Right lobe of liver (tissue), 6 donors: ENCODE data around the gene GPS1. TPM values are rescaled to one million over a fixed set of nuclear protein-coding genes. Genes with fewer than 3 reads are reported as not detected.

Source experiments
- ATAC-seq, 4 donors: fragments of 200-7000 bp; cut with Tn5 transposase; one replicate each; pipeline ENCODE4 v1.9.1; 2020; ENCODE audit warnings: mild to moderate bottlenecking in 4 of 4, moderate library complexity in 4 of 4
- DNase-seq, 3 donors: peaks; one replicate each; pipeline ENCODE4 v3.0.0-alpha.2; 2020
- H3K27ac ChIP-seq, 3 donors: fragments of 200-600 bp; one replicate each; pipeline ENCODE4 v1.8.0; 2022
- H3K27me3 ChIP-seq, 2 donors: fragments of 200-600 bp; one replicate each; pipeline ENCODE4 v1.8.0; 2022
- H3K36me3 ChIP-seq, 4 donors: fragments of 200-600 bp; sonication (generic) in 1 of 4; one replicate each; pipeline versions ENCODE4 v1.5.1 to v1.8.0; 2017 to 2022; ENCODE audit warnings: control low read depth in 1 of 4
- H3K4me1 ChIP-seq, 4 donors: fragments of 200-600 bp; sonication (generic) in 1 of 4; one replicate each; pipeline versions ENCODE4 v1.5.1 to v1.8.0; 2017 to 2022; ENCODE audit warnings: control low read depth in 1 of 4
- H3K4me3 ChIP-seq, 3 donors: fragments of 200-600 bp; one replicate each; pipeline ENCODE4 v1.8.0; 2022
- H3K9me3 ChIP-seq, 4 donors: fragments of 200-600 bp; sonication (generic) in 1 of 4; one replicate each; pipeline versions ENCODE4 v1.5.1 to v1.8.0; 2017 to 2022; ENCODE audit warnings: control low read depth in 1 of 4
- POLR2A ChIP-seq: fragments of 450-650 bp; IDR thresholded peaks from one replicate; pipeline ENCODE4 v1.6.1; 2017; ENCODE audit warnings: antibody characterized with exemption, mild to moderate bottlenecking
- WGBS: methylation state at CpG from one replicate; pipeline ENCODE4 v1.1.6; 2018; ENCODE audit warnings: low coverage, low lambda C conversion rate; ENCODE audit not compliant: insufficient coverage; ENCODE audit errors: missing lambda C conversion rate; 5-methylcytosine and 5-hydroxymethylcytosine counted together
- intact Hi-C, 2 donors: fragments of 100-400 bp; cut with DNase I; formaldehyde crosslinking; loops; one replicate each; pipeline versions ENCODE4 v1.11.2 to v1.14.1; 2022
- total RNA-seq, 6 experiments: library from RNA; depleted of rRNA in 2 of 6; stranded (reverse); fragments of >200 nt in 2 of 6; fragmentation: NEBNext Ultra II Directional in 3 of 6; extraction: Animal tissue kit (Norgen Biotek cat#: 25700) in 3 of 6; gene quantifications; one replicate each; pipeline versions ENCODE4 v1.1.0 to v1.2.4, GENCODE V29; 2016 to 2023
- TF ChIP-seq, protein P1 (sequence below), 4 donors: fragments of 200-600 bp in 3 of 4; fragments of 450-650 bp in 1 of 4; IDR thresholded peaks; one replicate each; pipeline versions ENCODE4 v1.5.1 to v1.8.0; 2016 to 2022; ENCODE audit warnings: antibody characterized with exemption in 4 of 4, mild to moderate bottlenecking in 2 of 4
- donor health status: DM: no; HTN: yes; CAD: no.
- donor health status: DM: no; HTN: no; CAD: no.
- donor health status: DM: no; HTN: no; CAD: no.
- donor health status: DM: no; HTN: yes; CAD: no.
- donor health status: DM: no; HTN: yes; CAD: no.

Gene GPS1
- total RNA-seq, 6 experiments from 2014 or later, result 46.5 to 93.5 (median 62.1) TPM

DNA sequence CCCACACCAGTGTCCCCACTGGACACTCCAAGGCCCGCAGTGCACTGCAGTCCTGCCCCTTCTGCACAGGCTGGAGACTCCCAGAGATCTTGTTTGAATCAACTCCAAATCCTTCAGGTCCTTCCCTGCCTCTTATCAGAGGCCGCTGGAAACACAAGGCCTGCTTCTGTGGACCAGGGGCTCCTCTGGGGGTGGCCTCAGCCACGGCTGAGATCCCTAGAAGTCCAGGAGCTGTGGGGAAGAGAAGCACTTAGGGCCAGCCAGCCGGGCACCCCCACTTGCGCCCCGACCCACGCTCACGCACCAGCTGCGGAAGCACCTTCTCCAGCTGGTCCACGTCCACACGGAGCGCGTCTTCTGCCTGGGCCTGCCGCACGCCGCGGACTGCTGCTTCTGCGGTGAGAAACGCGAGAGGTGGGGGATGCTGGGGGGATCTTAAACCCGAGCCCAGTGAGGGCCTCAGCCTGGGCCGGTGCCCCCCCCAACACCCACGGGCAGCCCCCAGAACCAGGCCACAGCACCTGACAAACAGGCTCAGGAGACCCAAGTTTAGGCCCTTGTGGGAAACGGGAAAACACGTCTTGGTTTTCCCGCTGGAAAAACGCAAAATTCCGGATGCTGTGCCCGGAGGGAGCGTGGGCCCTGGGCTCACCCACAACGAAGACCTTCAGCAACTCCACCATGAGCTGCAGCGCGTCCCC, 32.6 kb upstream of the GPS1 start:
- Histone ChIP-seq H3K4me3 (no peak overlapping the region), H3K9me3 (no peaks in the 10 kb centered on the region), H3K4me1 (peaks cover 0 to 24% (median 6%) of the 10 kb centered on the region in 4 donors), H3K27me3 (no peaks in the 10 kb centered on the region), H3K36me3 (peaks cover 0 to 8% (median 0%) of the 10 kb centered on the region in 4 donors), H3K27ac (no peak overlapping the region)
- ATAC-seq (no peak), DNase-seq (no peak)
- TF ChIP-seq, protein P1, sequence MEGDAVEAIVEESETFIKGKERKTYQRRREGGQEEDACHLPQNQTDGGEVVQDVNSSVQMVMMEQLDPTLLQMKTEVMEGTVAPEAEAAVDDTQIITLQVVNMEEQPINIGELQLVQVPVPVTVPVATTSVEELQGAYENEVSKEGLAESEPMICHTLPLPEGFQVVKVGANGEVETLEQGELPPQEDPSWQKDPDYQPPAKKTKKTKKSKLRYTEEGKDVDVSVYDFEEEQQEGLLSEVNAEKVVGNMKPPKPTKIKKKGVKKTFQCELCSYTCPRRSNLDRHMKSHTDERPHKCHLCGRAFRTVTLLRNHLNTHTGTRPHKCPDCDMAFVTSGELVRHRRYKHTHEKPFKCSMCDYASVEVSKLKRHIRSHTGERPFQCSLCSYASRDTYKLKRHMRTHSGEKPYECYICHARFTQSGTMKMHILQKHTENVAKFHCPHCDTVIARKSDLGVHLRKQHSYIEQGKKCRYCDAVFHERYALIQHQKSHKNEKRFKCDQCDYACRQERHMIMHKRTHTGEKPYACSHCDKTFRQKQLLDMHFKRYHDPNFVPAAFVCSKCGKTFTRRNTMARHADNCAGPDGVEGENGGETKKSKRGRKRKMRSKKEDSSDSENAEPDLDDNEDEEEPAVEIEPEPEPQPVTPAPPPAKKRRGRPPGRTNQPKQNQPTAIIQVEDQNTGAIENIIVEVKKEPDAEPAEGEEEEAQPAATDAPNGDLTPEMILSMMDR (IDR thresholded peaks at IDR 0.05), result no peak
- TF ChIP-seq POLR2A, result no peak
- 75% methylated on average over 4 of the region's 33 CpGs for WGBS
- intact Hi-C loops, result loop anchor here (5.0 to 10.0 kb wide), 3 partner anchors 57 to 134 kb away; partner anchors contain the start of gene NOTUM (in 1 of the 2)

DNA sequence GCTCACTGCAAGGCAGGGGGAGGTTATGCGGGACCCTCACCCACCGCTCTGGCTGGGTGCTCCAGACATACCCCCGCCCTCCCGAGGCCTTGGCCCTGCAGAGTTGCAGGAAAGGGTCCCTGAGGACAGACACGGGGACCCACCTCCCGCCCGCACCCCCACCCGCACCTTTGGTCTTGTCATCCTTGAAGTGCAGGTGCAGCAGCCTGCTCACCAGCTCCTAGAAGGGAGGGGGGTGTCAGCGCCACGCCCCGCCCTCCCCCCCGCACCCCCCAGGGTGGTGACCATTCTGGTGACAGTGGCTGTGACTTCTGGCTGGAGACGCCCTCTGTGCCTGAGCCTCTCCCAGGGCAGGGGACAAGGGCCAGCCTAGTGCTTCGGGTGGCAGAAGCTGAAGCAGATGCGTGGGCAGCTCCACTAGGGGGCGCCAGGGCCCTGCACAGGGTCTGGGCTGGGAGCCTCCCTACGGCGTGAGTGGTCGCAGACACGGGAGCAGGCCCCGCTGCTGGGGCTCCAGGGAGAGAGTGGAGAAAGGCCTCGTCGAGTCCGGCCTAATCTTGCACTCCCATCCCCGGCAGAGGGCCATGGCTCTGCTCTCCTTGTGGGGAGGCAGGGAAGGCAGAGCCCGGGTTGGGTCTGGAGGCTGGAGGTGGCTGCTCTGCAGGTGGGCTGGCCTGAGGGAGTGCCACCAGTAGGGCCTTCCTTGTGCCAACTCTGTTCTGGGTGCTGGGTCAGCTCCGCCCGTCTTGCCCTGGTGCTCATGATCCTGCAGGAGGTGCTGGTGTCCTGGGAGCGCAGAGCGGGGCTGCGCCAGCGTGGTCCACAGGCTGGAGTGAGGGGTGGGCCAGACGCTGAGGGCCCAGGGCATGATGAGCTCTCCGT, 31.8 kb upstream of the GPS1 start:
- no peak overlapping the region for H3K27ac ChIP-seq
- ATAC-seq (peak in 2 of 4 donors; percentile 5 to 20), DNase-seq (peak; percentile 65 to 80 (median 79))
- no peaks in the 10 kb centered on the region for H3K9me3 ChIP-seq
- H3K4me3 ChIP-seq, result no peak overlapping the region
- TF ChIP-seq, protein P1 (IDR thresholded peaks at IDR 0.05), result peak; percentile 56 to 75 (median 70)
- no peak for TF ChIP-seq POLR2A
- 22% methylated on average over 6 of the region's 34 CpGs for WGBS
- H3K27me3 ChIP-seq, result no peaks in the 10 kb centered on the region
- H3K4me1 ChIP-seq, result peaks cover 0 to 26% (median 7%) of the 10 kb centered on the region in 4 donors
- intact Hi-C loops, result loop anchor here (5.0 to 10.0 kb wide), 3 partner anchors 58 to 135 kb away; partner anchors contain the start of gene NOTUM (in 1 of the 2)
- peaks cover 0 to 8% (median 0%) of the 10 kb centered on the region in 4 donors for H3K36me3 ChIP-seq

DNA sequence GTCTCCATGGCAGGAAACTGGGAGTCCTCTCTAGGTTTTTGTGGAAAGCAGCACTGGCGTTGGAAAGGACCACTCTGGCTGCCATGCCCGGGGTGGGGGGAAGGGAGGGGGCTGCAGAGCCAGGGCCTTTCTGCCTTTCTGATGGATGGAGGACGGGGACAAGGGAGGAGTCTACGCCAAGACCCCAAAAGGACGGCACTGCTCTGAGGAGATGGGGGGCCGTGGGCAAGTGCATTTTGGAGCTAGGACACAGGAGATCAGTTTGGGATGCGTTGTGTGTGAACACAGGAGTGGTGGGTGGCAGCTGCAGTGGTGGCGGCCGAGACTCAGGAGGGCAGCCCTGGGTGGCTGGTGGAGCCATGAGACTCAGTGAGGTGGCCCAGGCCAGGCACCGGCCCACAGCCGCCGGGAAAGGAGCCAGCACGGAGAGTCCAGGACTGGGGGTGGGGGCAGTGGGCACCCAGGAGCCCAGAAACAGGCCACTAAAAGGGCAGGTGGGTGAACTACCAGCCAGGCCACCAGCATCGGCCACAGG, 31.1 kb upstream of the GPS1 start:
- WGBS, result 68% methylated on average over 9 of the region's 14 CpGs
- Histone ChIP-seq H3K9me3 (no peaks in the 10 kb centered on the region), H3K4me3 (no peak overlapping the region), H3K36me3 (peaks cover 0 to 8% (median 0%) of the 10 kb centered on the region in 4 donors), H3K27ac (no peak overlapping the region), H3K27me3 (no peaks in the 10 kb centered on the region), H3K4me1 (peaks cover 0 to 26% (median 10%) of the 10 kb centered on the region in 4 donors)
- TF ChIP-seq, protein P1 (IDR thresholded peaks at IDR 0.05), result no peak
- TF ChIP-seq POLR2A, result no peak
- ATAC-seq, result no peak
- no peak for DNase-seq
- intact Hi-C loops, result no loop called here

DNA sequence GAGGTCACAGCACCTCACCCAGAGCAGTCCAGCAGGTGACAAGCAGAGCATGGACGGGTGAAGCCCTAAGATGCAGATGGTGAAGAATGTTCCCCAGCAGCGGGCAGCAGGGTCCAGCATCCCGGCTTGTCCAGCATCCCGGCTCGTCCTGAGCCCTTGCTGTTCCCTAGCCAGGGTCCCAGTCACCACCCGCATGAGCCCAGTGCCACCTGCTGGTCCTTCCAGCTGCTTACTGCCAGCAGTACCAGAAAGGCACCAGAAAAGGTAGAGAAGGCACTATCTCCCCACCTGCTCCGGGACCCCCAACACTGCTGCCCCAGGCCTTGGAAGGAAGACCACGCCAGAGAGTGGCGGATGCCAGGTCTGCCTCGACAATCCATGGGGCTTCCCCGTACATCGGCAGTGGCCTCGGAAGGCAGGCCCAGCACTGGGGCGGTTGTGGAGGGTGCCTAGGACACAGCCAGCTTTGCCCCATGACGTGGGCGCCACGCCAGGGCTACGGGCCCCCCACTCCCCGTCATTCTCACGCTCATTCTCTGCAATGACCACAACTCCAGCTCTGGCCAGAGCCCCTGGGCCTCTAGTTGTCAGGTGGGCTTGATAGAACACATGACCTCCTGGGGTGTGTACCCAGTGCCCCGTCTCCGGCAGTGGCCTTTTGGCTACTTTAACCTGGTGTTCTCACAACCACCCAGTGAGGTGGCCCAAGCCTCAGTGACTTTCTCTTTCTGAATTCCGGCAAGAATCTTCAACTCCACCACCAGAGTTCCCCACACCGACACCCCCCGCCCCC, 30.4 kb upstream of the GPS1 start:
- no peak for TF ChIP-seq POLR2A
- TF ChIP-seq, protein P1 (IDR thresholded peaks at IDR 0.05), result peak; percentile 77 to 85 (median 80)
- Histone ChIP-seq H3K27me3 (no peaks in the 10 kb centered on the region), H3K4me1 (peaks cover 0 to 32% (median 13%) of the 10 kb centered on the region in 4 donors), H3K36me3 (peaks cover 0 to 8% (median 0%) of the 10 kb centered on the region in 4 donors), H3K9me3 (no peaks in the 10 kb centered on the region), H3K27ac (peak overlapping the region in 1 of 3 donors; percentile 39), H3K4me3 (peak overlapping the region in 2 of 3 donors; percentile 84 to 94)
- 9% methylated on average over 7 of the region's 25 CpGs for WGBS
- intact Hi-C loops, result no loop called here
- DNase-seq (peak; percentile 82 to 87 (median 86)), ATAC-seq (peak; percentile 22 to 39 (median 27))
